Esophagus squamous epithelium (tissue), 4 donors: Measurements from ENCODE around the gene RIMS3.

Experiments
- CTCF ChIP-seq, 6 experiments: fragments of 450-650 bp in 4 of 6; fragments of 200-600 bp in 2 of 6; sonication (generic) in 2 of 6; IDR thresholded peaks; one replicate each; pipeline ENCODE4 v1.5.1; 2016 to 2019; ENCODE audit warnings: antibody characterized with exemption in 6 of 6, mild to moderate bottlenecking in 4 of 6, moderate library complexity in 4 of 6
- POLR2A ChIP-seq, 4 donors: fragments of 450-650 bp; IDR thresholded peaks; one replicate each; pipeline ENCODE4 v1.6.1; 2017; ENCODE audit warnings: antibody characterized with exemption in 4 of 4, mild to moderate bottlenecking in 4 of 4, moderate library complexity in 3 of 4

GRCh38 chr1:40645118-40645680, 20.3 kb downstream of the RIMS3 start:
- TF ChIP-seq CTCF (IDR thresholded peaks at IDR 0.05): no peak
- no peak for TF ChIP-seq POLR2A (IDR thresholded peaks at IDR 0.05)
